GM23248 (cell line): ENCODE results near the gene STRAP.
"Not testable (repeated sequence)": the region's sequence is repeated elsewhere in the genome, so short reads cannot be mapped to it uniquely, and the experiment has no call there.

Experiments used
- EZH2 ChIP-seq: fragments of 200-600 bp; sonication (generic); IDR thresholded peaks from 2 replicates; pipeline ENCODE4 v1.6.1; 2018; ENCODE audit warnings: antibody characterized with exemption, mild to moderate bottlenecking; ENCODE audit not compliant: insufficient read depth, poor library complexity, severe bottlenecking
- EZH2phosphoT487 ChIP-seq: fragments of 200-600 bp; sonication (generic); IDR thresholded peaks from 2 replicates; pipeline ENCODE4 v1.6.1; 2018; ENCODE audit warnings: antibody characterized with exemption, moderate library complexity, mild to moderate bottlenecking, low read depth; ENCODE audit not compliant: insufficient read depth

DNA sequence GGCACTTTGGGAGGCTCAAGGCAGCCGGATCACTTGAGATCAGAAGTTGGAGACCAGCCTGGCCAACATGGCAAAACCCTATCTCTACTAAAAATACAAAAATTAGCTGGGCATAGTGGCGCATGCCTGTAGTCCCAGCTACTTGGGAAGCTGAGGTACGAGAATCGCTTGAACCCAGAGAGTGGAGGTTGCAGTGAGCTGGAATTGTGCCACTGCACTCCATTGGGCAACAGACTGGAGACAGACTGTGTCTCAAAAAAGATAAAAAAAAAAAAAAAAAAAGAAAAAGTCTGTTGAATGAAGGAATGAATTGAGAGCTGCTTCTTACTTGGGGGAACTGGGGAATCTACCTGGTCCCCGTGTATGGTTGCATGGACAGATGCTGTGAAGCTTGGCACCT, 31.9 kb downstream of the STRAP start:
- TF ChIP-seq EZH2, EZH2phosphoT487: not testable (repeated sequence)
